Measurements from ENCODE around the gene FOXS1.
A peak's percentile ranks its signal among the peaks of the same experiment; 100 is the strongest.

DNA sequence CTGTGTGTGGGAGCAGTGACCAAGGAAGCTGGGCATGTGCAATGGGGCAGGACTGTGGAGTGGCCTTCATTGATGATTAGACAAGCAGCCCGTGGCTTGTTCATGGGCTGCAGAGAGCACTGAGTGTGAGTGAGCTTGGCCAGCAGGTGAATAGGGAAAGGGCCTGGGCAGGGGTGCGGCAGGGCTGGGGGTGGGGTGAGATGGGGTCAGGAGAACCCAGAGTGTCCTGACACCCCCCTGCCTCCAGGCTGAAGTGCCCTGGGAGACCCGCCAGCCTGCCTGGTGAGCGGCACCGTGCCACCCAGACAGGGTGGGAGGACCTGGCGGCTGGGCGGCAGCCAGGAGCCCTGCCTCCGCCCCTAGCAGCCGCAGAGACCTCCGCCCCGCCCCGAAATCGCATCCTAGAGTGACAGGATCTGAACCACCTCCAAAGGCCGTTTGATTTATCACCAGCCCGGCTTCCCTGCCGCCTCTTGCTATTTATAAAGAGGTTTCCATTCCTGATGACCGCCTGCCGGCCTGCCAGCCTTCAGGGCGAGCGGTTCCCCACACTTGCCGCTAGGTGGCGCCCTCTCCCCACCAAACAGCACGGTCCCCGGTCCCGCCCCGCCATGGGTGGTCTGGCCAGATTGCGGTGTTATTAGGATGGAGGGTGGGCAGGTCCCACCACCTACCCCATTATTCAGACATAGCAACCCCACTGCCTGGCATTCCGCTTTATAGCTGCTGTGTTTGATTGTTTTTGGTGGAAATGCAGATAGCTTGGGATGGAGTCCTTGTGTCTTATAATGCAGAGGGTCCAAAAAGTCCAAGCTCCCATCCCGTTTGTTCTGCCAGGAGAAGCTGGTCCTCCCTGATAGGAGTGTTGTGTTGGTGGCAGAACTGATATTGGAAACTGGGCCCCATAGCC lies 22.7 kb downstream of the FOXS1 start:
- TF ChIP-seq, protein P1, sequence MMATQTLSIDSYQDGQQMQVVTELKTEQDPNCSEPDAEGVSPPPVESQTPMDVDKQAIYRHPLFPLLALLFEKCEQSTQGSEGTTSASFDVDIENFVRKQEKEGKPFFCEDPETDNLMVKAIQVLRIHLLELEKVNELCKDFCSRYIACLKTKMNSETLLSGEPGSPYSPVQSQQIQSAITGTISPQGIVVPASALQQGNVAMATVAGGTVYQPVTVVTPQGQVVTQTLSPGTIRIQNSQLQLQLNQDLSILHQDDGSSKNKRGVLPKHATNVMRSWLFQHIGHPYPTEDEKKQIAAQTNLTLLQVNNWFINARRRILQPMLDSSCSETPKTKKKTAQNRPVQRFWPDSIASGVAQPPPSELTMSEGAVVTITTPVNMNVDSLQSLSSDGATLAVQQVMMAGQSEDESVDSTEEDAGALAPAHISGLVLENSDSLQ (IDR thresholded peaks at IDR 0.05): peak; percentile 72
- TF ChIP-seq SUZ12 (IDR thresholded peaks at IDR 0.05): no peak
- TF ChIP-seq SP1 (IDR thresholded peaks at IDR 0.05): no peak
- no peak for TF ChIP-seq FOXM1 (IDR thresholded peaks at IDR 0.05; ENCODE audit: borderline replicate concordance)
- no peak for TF ChIP-seq ARNT (IDR thresholded peaks at IDR 0.05)
- no peak for TF ChIP-seq FOXA1 (IDR thresholded peaks at IDR 0.05)
- TF ChIP-seq LEF1 (IDR thresholded peaks at IDR 0.05; ENCODE audit: borderline replicate concordance): no peak
- TF ChIP-seq BHLHE40 (IDR thresholded peaks at IDR 0.05; ENCODE audit: borderline replicate concordance): no peak
- no peak for TF ChIP-seq ELF4 (IDR thresholded peaks at IDR 0.05)
- no peak for TF ChIP-seq NFRKB (IDR thresholded peaks at IDR 0.05)
- TF ChIP-seq HDGF (IDR thresholded peaks at IDR 0.05; ENCODE audit: borderline replicate concordance): no peak
- TF ChIP-seq L3MBTL2 (conservative IDR thresholded peaks at IDR 0.05): no peak

Measured in HEK293T (cell line).